CD4-positive, alpha-beta T cell (primary cell): ENCODE results near the gene UGT1A10. TPM values are rescaled to one million over a fixed set of nuclear protein-coding genes. Genes with fewer than 3 reads are reported as not detected.

Experiments
- ATAC-seq: fragments of 200-7000 bp; cut with Tn5 transposase; one replicate; pipeline ENCODE4 v1.10.0; 2022; ENCODE audit warnings: mild to moderate bottlenecking; ENCODE audit not compliant: poor library complexity
- CTCF ChIA-PET: fragments of 350-600 bp; sonication (Branson Sonifier 250); formaldehyde crosslinking; loops from one replicate; lab custom pipeline; 2021; ENCODE audit warnings: antibody characterized with exemption, inconsistent platforms; lab: Charles Lee
- POLR2A ChIA-PET: fragments of 350-600 bp; sonication (Branson Sonifier 250); formaldehyde crosslinking; loops from one replicate; lab custom pipeline; 2021; ENCODE audit warnings: antibody characterized with exemption, inconsistent platforms; lab: Charles Lee
- DNase-seq, 14 experiments: peaks; one replicate each; pipeline ENCODE4 v3.0.0-alpha.2; 2013 to 2020; ENCODE audit warnings: mixed read lengths in 2 of 14
- H3K27ac ChIP-seq, 2 donors: one replicate each; pipeline versions ENCODE4 v1.5.1 to v1.7.0; 2013; ENCODE audit warnings: low read length in 2 of 2, low read depth in 1 of 2, mild to moderate bottlenecking in 1 of 2
- H3K27me3 ChIP-seq, 2 experiments: 1 replicate in 1 of 2; 2 replicates in 1 of 2; pipeline versions ENCODE4 v1.6.1 to v1.7.0; 2013; ENCODE audit warnings: low read length in 2 of 2, control low read depth in 1 of 2, mild to moderate bottlenecking in 1 of 2, moderate library complexity in 1 of 2; ENCODE audit not compliant: insufficient read depth in 2 of 2, control insufficient read depth in 1 of 2
- H3K36me3 ChIP-seq: one replicate; pipeline ENCODE4 v1.6.1; 2013; ENCODE audit warnings: low read length, control low read depth; ENCODE audit not compliant: insufficient read depth
- H3K4me1 ChIP-seq: one replicate; pipeline ENCODE4 v1.6.1; 2013; ENCODE audit warnings: low read length, control low read depth; ENCODE audit not compliant: insufficient read depth
- H3K4me3 ChIP-seq: one replicate; pipeline ENCODE4 v1.5.1; 2013; ENCODE audit warnings: mild to moderate bottlenecking, low read length, moderate library complexity
- H3K9me3 ChIP-seq, 2 experiments: 1 replicate in 1 of 2; 2 replicates in 1 of 2; pipeline versions ENCODE4 v1.6.1 to v1.7.0; 2013; ENCODE audit warnings: low read length in 2 of 2, mild to moderate bottlenecking in 2 of 2, control low read depth in 1 of 2, moderate library complexity in 1 of 2; ENCODE audit not compliant: control insufficient read depth in 1 of 2, insufficient read depth in 1 of 2
- H3K27ac Mint-ChIP-seq: one replicate; pipeline ENCODE4 v1.8.0; 2020; ENCODE audit warnings: mixed read lengths
- H3K27me3 Mint-ChIP-seq: one replicate; pipeline ENCODE4 v1.8.0; 2021; ENCODE audit warnings: mixed read lengths
- H3K36me3 Mint-ChIP-seq: one replicate; pipeline ENCODE4 v1.8.0; 2021; ENCODE audit warnings: low read depth, mixed read lengths
- H3K4me1 Mint-ChIP-seq: one replicate; pipeline ENCODE4 v1.8.0; 2021; ENCODE audit warnings: low read depth, mixed read lengths
- H3K4me3 Mint-ChIP-seq: one replicate; pipeline ENCODE4 v1.8.0; 2020; ENCODE audit warnings: mild to moderate bottlenecking, mixed read lengths
- H3K9me3 Mint-ChIP-seq: one replicate; pipeline ENCODE4 v1.8.0; 2020; ENCODE audit warnings: mixed read lengths
- CTCF ChIP-seq: fragments of 200-600 bp; IDR thresholded peaks from one replicate; pipeline ENCODE4 v1.8.0; 2022; ENCODE audit warnings: antibody characterized with exemption, mild to moderate bottlenecking
- intact Hi-C, 2 experiments: fragments of 100-400 bp; cut with DNase I in 1 of 2; cut with micrococcal nuclease in 1 of 2; formaldehyde crosslinking; loops; one replicate each; pipeline versions ENCODE4 v1.15.1 to v1.9.0; 2023 to 2025; cut with DNase I, micrococcal nuclease
- total RNA-seq, 174 experiments: library from RNA in 2 of 174; stranded (reverse) in 2 of 174; gene quantifications; one replicate each; pipeline ENCODE4 v1.2.3 and lab custom pipeline; 2021 to 2026

UGT1A10 gene
- total RNA-seq, 2 experiments from 2014 or later: not detected

GRCh38 chr2:233671290-233672161 is 35.3 kb downstream of the UGT1A10 start, which contains the start of gene UGT1A9:
TSS of gene UGT1A9 (plus strand) at chr2:233671898. CDS start at chr2:233671935, 37 bp downstream.
- H3K9me3 Mint-ChIP-seq: peaks cover 5% of the 10 kb centered on the region
- Histone ChIP-seq H3K27ac (no peak within 1 kb of the TSS), H3K27me3 (peaks cover 0 to 18% of the 10 kb centered on the region in 2 experiments), H3K4me3 (no peak within 1 kb of the TSS), H3K36me3 (no peaks in the 10 kb centered on the region), H3K4me1 (no peaks in the 10 kb centered on the region), H3K9me3 (no peaks in the 10 kb centered on the region)
- H3K36me3 Mint-ChIP-seq: no peaks in the 10 kb centered on the region
- no peak for TF ChIP-seq CTCF
- no peak within 1 kb of the TSS for H3K27ac Mint-ChIP-seq
- H3K4me3 Mint-ChIP-seq: no peak within 1 kb of the TSS
- H3K4me1 Mint-ChIP-seq: no peaks in the 10 kb centered on the region
- ChIA-PET CTCF (no interaction called here), POLR2A (no interaction called here)
- DNase-seq (no peak), ATAC-seq (no peak)
- intact Hi-C loops: no loop called here
- H3K27me3 Mint-ChIP-seq: peaks cover 37% of the 10 kb centered on the region

GRCh38 chr2:233672886-233673285 is 36.6 kb downstream of the UGT1A10 start:
- no peak overlapping the region for H3K27ac Mint-ChIP-seq

GRCh38 chr2:233673896-233674295 is 37.6 kb downstream of the UGT1A10 start:
- intact Hi-C loops: no loop called here
- Histone ChIP-seq H3K4me3 (no peak overlapping the region), H3K9me3 (no peaks in the 10 kb centered on the region), H3K27me3 (peaks cover 0 to 21% of the 10 kb centered on the region in 2 experiments), H3K36me3 (no peaks in the 10 kb centered on the region), H3K27ac (no peak overlapping the region), H3K4me1 (no peaks in the 10 kb centered on the region)
- H3K36me3 Mint-ChIP-seq: no peaks in the 10 kb centered on the region
- no peak overlapping the region for H3K27ac Mint-ChIP-seq
- CTCF ChIA-PET: no interaction called here
- peaks cover 45% of the 10 kb centered on the region for H3K27me3 Mint-ChIP-seq
- H3K4me3 Mint-ChIP-seq: no peak overlapping the region
- no peak for TF ChIP-seq CTCF
- H3K4me1 Mint-ChIP-seq: no peaks in the 10 kb centered on the region
- H3K9me3 Mint-ChIP-seq: no peaks in the 10 kb centered on the region
- POLR2A ChIA-PET: no interaction called here
- ATAC-seq (no peak), DNase-seq (no peak)

More at GRCh38 chr2:233672886-233673285, 36.6 kb downstream of the UGT1A10 start:
- no peaks in the 10 kb centered on the region for H3K36me3 Mint-ChIP-seq
- ChIA-PET POLR2A (no interaction called here), CTCF (no interaction called here)
- Histone ChIP-seq H3K4me3 (no peak overlapping the region), H3K9me3 (no peaks in the 10 kb centered on the region), H3K27ac (no peak overlapping the region), H3K4me1 (no peaks in the 10 kb centered on the region), H3K27me3 (peaks cover 0 to 21% of the 10 kb centered on the region in 2 experiments), H3K36me3 (no peaks in the 10 kb centered on the region)
- ATAC-seq: no peak
- peaks cover 48% of the 10 kb centered on the region for H3K27me3 Mint-ChIP-seq
- DNase-seq: no peak
- intact Hi-C loops: no loop called here
- no peak overlapping the region for H3K4me3 Mint-ChIP-seq
- TF ChIP-seq CTCF: no peak
- H3K9me3 Mint-ChIP-seq: peaks cover 5% of the 10 kb centered on the region
- no peaks in the 10 kb centered on the region for H3K4me1 Mint-ChIP-seq
